Caco-2 (cell line): Measurements from ENCODE around the gene ROBO1. TPM values are rescaled to one million over a fixed set of nuclear protein-coding genes. Genes with fewer than 3 reads are reported as not detected.

ENCODE experiments used
- BruUV-seq: library from RNA; stranded (reverse); fragments of 400-500 nt; replicated peaks from 2 replicates; lab custom pipeline; 2021; lab: Mats Ljungman, UMichigan
- CTCF ChIA-PET: fragments of 300-600 bp; sonication (Branson Sonifier 250); formaldehyde crosslinking; loops from one replicate; lab custom pipeline; 2022; ENCODE audit warnings: antibody characterized with exemption; lab: Charles Lee
- POLR2A ChIA-PET: fragments of 300-600 bp; sonication (Branson Sonifier 250); formaldehyde crosslinking; loops from one replicate; lab custom pipeline; 2022; ENCODE audit warnings: antibody characterized with exemption; lab: Charles Lee
- DNase-seq, 2 experiments: peaks; one replicate each; pipeline versions ENCODE4 v3.0.0 to v3.0.0-alpha.2; 2020 to 2022
- H3K27me3 ChIP-seq: replicated peaks from 2 replicates; pipeline ENCODE4 v1.6.0; 2011; ENCODE audit warnings: low read length; ENCODE audit not compliant: control insufficient read depth, insufficient read depth
- H3K36me3 ChIP-seq: 2 replicates; pipeline ENCODE4 v1.5.1; 2011; ENCODE audit warnings: low read length; ENCODE audit not compliant: control insufficient read depth, insufficient read depth
- H3K4me1 ChIP-seq: fragments of 250-450 bp; sonication (Bioruptor Pico); 2 replicates; pipeline ENCODE4 v1.5.1; 2020; ENCODE audit warnings: mild to moderate bottlenecking
- H3K4me3 ChIP-seq: 2 replicates; pipeline ENCODE4 v1.5.1; 2011; ENCODE audit warnings: low read depth, mild to moderate bottlenecking, control low read depth, low read length
- H3K9me3 ChIP-seq: fragments of 250-450 bp; sonication (Bioruptor Pico); 2 replicates; pipeline ENCODE4 v1.5.1; 2020; ENCODE audit warnings: mild to moderate bottlenecking, moderate library complexity
- H3K27ac Mint-ChIP-seq: one replicate; pipeline ENCODE4 v1.8.0; 2022; ENCODE audit warnings: mixed read lengths; ENCODE audit not compliant: unreplicated experiment
- H3K27me3 Mint-ChIP-seq: one replicate; pipeline ENCODE4 v1.8.0; 2022; ENCODE audit warnings: mixed read lengths; ENCODE audit not compliant: insufficient read depth, unreplicated experiment
- H3K36me3 Mint-ChIP-seq: one replicate; pipeline ENCODE4 v1.8.0; 2022; ENCODE audit warnings: mild to moderate bottlenecking, mixed read lengths; ENCODE audit not compliant: insufficient read depth, unreplicated experiment
- H3K4me1 Mint-ChIP-seq: one replicate; pipeline ENCODE4 v1.8.0; 2022; ENCODE audit warnings: low read depth, mixed read lengths; ENCODE audit not compliant: unreplicated experiment
- H3K4me3 Mint-ChIP-seq: one replicate; pipeline ENCODE4 v1.8.0; 2022; ENCODE audit warnings: mild to moderate bottlenecking, moderate library complexity, mixed read lengths; ENCODE audit not compliant: unreplicated experiment
- H3K9me3 Mint-ChIP-seq: one replicate; pipeline ENCODE4 v1.8.0; 2022; ENCODE audit warnings: mixed read lengths; ENCODE audit not compliant: unreplicated experiment
- intact Hi-C: fragments of 100-400 bp; cut with micrococcal nuclease; formaldehyde crosslinking; loops from one replicate; pipeline ENCODE4 v1.10.0; 2022; ENCODE audit not compliant: unreplicated experiment
- total RNA-seq: library from RNA; stranded (reverse); gene quantifications from 2 replicates; pipeline ENCODE4 v1.2.3, GENCODE V29; 2022
- TF ChIP-seq, protein P1 (sequence below), 2 experiments: fragments of 200-600 bp in 1 of 2; IDR thresholded peaks; 1 replicate in 1 of 2; 2 replicates in 1 of 2; pipeline versions ENCODE4 v1.5.1 to v1.8.0; 2011 to 2022; ENCODE audit warnings: antibody characterized with exemption in 1 of 2, control low read depth in 1 of 2, inconsistent platforms in 1 of 2, low read depth in 1 of 2, low read length in 1 of 2, mild to moderate bottlenecking in 1 of 2, moderate library complexity in 1 of 2; ENCODE audit not compliant: insufficient read depth in 1 of 2, severe bottlenecking in 1 of 2, unreplicated experiment in 1 of 2

Gene ROBO1
- total RNA-seq, 1 experiment from 2014 or later = 1.8 TPM

GRCh38 chr3:79246875-79247724, 520.7 kb downstream of the ROBO1 start:
- no peak overlapping the region for H3K4me3 Mint-ChIP-seq
- no peak for DNase-seq

GRCh38 chr3:79245284-79246138, 522.3 kb downstream of the ROBO1 start:
- no peak overlapping the region for H3K4me3 Mint-ChIP-seq
- H3K27ac Mint-ChIP-seq = no peak overlapping the region
- BruUV-seq = no TSS peak
- no peaks in the 10 kb centered on the region for H3K36me3 Mint-ChIP-seq
- intact Hi-C loops = no loop called here
- TF ChIP-seq, protein P1, sequence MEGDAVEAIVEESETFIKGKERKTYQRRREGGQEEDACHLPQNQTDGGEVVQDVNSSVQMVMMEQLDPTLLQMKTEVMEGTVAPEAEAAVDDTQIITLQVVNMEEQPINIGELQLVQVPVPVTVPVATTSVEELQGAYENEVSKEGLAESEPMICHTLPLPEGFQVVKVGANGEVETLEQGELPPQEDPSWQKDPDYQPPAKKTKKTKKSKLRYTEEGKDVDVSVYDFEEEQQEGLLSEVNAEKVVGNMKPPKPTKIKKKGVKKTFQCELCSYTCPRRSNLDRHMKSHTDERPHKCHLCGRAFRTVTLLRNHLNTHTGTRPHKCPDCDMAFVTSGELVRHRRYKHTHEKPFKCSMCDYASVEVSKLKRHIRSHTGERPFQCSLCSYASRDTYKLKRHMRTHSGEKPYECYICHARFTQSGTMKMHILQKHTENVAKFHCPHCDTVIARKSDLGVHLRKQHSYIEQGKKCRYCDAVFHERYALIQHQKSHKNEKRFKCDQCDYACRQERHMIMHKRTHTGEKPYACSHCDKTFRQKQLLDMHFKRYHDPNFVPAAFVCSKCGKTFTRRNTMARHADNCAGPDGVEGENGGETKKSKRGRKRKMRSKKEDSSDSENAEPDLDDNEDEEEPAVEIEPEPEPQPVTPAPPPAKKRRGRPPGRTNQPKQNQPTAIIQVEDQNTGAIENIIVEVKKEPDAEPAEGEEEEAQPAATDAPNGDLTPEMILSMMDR (IDR thresholded peaks at IDR 0.05; ENCODE audit: insufficient read depth in 1 of 2, low read depth in 1 of 2, low read length in 1 of 2, severe bottlenecking in 1 of 2, unreplicated experiment in 1 of 2) = no peak
- Histone ChIP-seq H3K9me3 (no peaks in the 10 kb centered on the region), H3K4me3 (no peak overlapping the region), H3K27me3 (no peaks in the 10 kb centered on the region), H3K4me1 (no peaks in the 10 kb centered on the region), H3K36me3 (no peaks in the 10 kb centered on the region)
- H3K9me3 Mint-ChIP-seq = no peaks in the 10 kb centered on the region
- H3K27me3 Mint-ChIP-seq = peaks cover 8% of the 10 kb centered on the region
- DNase-seq = no peak
- ChIA-PET POLR2A (no interaction called here), CTCF (no interaction called here)
- no peaks in the 10 kb centered on the region for H3K4me1 Mint-ChIP-seq

More at GRCh38 chr3:79246875-79247724, 520.7 kb downstream of the ROBO1 start:
- H3K27me3 ChIP-seq = no peaks in the 10 kb centered on the region
- Mint-ChIP-seq H3K9me3 (no peaks in the 10 kb centered on the region), H3K4me1 (no peaks in the 10 kb centered on the region), H3K27ac (no peak overlapping the region), H3K36me3 (no peaks in the 10 kb centered on the region), H3K27me3 (peaks cover 8% of the 10 kb centered on the region)
- H3K36me3 ChIP-seq = no peaks in the 10 kb centered on the region
- CTCF ChIA-PET = no interaction called here
- TF ChIP-seq, protein P1 (IDR thresholded peaks at IDR 0.05; ENCODE audit: insufficient read depth in 1 of 2, low read depth in 1 of 2, low read length in 1 of 2, severe bottlenecking in 1 of 2, unreplicated experiment in 1 of 2) = no peak
- intact Hi-C loops = no loop called here
- no peaks in the 10 kb centered on the region for H3K9me3 ChIP-seq
- H3K4me1 ChIP-seq = no peaks in the 10 kb centered on the region
- H3K4me3 ChIP-seq = no peak overlapping the region
- BruUV-seq = no TSS peak
- POLR2A ChIA-PET = no interaction called here

DNA sequence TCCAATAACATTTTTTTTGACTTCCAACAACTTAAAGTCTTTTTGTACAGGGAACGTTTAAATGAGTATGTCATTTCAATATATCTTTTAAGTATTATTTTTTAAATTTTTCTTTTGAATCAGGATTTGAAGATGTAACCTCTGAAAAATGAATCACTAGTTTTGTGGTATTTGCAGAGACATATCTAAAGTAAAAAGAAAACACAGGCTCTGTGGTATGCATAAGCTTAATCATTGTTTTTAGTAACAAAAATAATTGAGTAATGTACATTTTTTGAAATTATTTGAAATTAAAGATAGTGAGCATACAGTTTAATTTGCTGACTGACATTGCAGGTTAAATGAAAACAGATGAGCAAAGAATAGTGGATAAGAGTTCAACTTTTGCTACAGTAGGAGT, 531.3 kb downstream of the ROBO1 start:
- DNase-seq = no peak
- no peaks in the 10 kb centered on the region for H3K4me1 ChIP-seq
- no peaks in the 10 kb centered on the region for H3K4me1 Mint-ChIP-seq
- no peaks in the 10 kb centered on the region for H3K9me3 Mint-ChIP-seq
- CTCF ChIA-PET = no interaction called here
- no peaks in the 10 kb centered on the region; the same call in 1 of the 2 replicates for H3K9me3 ChIP-seq
- no TSS peak for BruUV-seq
- POLR2A ChIA-PET = no interaction called here
- H3K36me3 ChIP-seq = no peaks in the 10 kb centered on the region
- intact Hi-C loops = no loop called here
- H3K27me3 ChIP-seq = no peaks in the 10 kb centered on the region
- H3K27ac Mint-ChIP-seq = no peak overlapping the region
- H3K4me3 ChIP-seq = no peak overlapping the region
- TF ChIP-seq, protein P1 (IDR thresholded peaks at IDR 0.05; ENCODE audit: insufficient read depth in 1 of 2, low read depth in 1 of 2, low read length in 1 of 2, severe bottlenecking in 1 of 2, unreplicated experiment in 1 of 2) = no peak
- H3K27me3 Mint-ChIP-seq = no peaks in the 10 kb centered on the region
- H3K4me3 Mint-ChIP-seq = no peak overlapping the region
- H3K36me3 Mint-ChIP-seq = no peaks in the 10 kb centered on the region
